MG63 (cell line): Measurements from ENCODE around the gene SOCS6. TPM values are rescaled to one million over a fixed set of nuclear protein-coding genes. Genes with fewer than 3 reads are reported as not detected.

Experiments used
- DNase-seq: peaks from one replicate; pipeline ENCODE4 v3.0.0-alpha.2; 2020
- H3K27me3 ChIP-seq: fragments of 250-450 bp; sonication (Bioruptor Pico); 2 replicates; pipeline ENCODE4 v1.5.1; 2020; ENCODE audit warnings: mild to moderate bottlenecking, moderate library complexity
- H3K36me3 ChIP-seq: fragments of 250-450 bp; sonication (Bioruptor Pico); 2 replicates; pipeline ENCODE4 v1.5.1; 2020; ENCODE audit warnings: mild to moderate bottlenecking, moderate library complexity
- H3K4me3 ChIP-seq: fragments of 250-450 bp; sonication (Bioruptor Pico); 2 replicates; pipeline ENCODE4 v1.5.1; 2020; ENCODE audit warnings: mild to moderate bottlenecking, moderate library complexity
- H3K9me3 ChIP-seq: fragments of 250-450 bp; sonication (Bioruptor Pico); 2 replicates; pipeline ENCODE4 v1.5.1; 2020; ENCODE audit warnings: mild to moderate bottlenecking, moderate library complexity
- total RNA-seq: library from RNA; depleted of rRNA; stranded (reverse); fragments of >200 nt; shearing (Covaris generic); gene quantifications from 2 replicates; pipeline ENCODE4 v1.2.3, GENCODE V29; 2014; ENCODE audit warnings: low replicate concordance

The SOCS6 gene
- total RNA-seq, 1 experiment from 2014 or later: 11.1 TPM

- H3K36me3 ChIP-seq: peaks cover 16% of the 10 kb centered on the region
- no peak for DNase-seq
- no peaks in the 10 kb centered on the region; the same call in 1 of the 2 replicates for H3K9me3 ChIP-seq
- H3K27me3 ChIP-seq: no peaks in the 10 kb centered on the region
- H3K4me3 ChIP-seq: no peak overlapping the region
Measured at GRCh38 chr18:70301667-70302066, 12.8 kb downstream of the SOCS6 start.

DNA sequence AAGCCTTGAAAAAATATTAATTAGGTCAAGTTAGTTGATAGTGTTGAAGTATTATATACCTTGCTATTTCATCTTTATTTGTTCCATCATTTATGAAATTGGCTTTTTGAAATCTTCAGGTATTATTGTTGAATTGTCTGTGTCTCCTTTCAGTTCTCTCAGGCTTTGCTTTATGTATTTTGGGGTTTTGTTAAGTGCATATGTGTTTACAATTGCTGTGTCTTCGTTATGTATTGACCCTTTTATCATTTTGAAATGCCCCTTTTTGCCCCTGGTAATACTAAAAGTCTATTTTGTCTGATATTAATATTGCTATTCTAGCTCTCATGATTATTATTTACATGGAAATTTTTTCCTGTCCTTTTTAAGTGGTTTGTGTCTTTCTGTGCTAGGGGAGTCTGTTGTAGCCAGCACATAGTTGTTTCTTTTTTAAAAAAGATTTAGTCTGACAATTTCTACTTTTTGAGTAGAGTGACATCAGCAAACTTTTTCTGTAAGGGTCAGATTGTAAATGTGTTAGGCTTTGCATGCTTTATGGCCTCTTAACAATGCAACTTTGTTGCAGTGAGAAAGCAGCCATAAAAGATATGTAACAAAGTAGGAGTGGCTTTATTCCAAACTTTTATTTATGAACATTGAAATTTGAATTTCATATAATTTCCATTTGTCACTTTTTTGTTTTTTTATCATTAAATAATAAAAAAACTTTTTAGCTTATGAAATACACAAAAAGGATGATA lies 19.9 kb downstream of the SOCS6 start:
- peaks cover 6% of the 10 kb centered on the region for H3K36me3 ChIP-seq
- H3K27me3 ChIP-seq: no peaks in the 10 kb centered on the region
- DNase-seq: no peak
- H3K4me3 ChIP-seq: no peak overlapping the region
- no peaks in the 10 kb centered on the region for H3K9me3 ChIP-seq

DNA sequence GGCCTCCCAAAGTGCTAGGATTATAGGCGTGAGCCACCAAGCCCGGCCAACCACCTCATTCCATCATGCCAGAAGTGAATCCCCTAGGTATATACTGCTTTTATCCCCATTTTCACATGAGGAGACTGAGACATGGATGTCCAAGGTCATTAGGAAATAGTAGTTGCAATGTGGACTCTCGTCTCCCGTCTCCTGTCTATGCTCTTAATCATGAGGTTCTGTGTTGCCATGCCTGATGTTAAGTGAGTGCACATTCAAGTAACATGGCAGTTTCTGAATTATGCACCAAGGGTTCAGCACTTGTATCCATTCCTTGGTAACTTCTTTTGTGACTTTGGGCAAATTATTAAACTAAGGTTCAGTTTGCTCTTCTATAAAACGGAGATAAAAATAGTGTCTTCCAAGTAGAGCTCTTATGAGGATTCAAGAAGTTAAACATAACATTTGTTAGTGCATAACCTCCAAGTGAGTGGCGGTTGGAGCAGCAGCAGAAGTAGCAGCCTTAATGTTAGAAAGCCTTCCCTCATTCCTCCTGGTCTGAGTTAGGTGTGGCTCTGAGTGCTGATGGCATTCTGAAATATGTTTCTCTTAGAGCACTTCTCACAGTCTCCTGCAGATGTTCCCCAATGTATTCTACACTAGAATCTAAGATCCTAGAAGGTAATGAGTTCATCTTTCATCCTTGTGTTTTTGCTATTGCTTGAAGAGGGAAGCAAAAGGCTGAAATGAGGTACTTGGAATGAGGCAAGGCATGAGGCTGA lies 21.9 kb downstream of the SOCS6 start:
- Histone ChIP-seq H3K4me3 (no peak overlapping the region), H3K27me3 (no peaks in the 10 kb centered on the region), H3K36me3 (peaks cover 2% of the 10 kb centered on the region; the same call in 1 of the 2 replicates), H3K9me3 (no peaks in the 10 kb centered on the region)
- DNase-seq: no peak

GRCh38 chr18:70311726-70312125 lies 22.9 kb downstream of the SOCS6 start:
- Histone ChIP-seq H3K4me3 (no peak overlapping the region), H3K9me3 (no peaks in the 10 kb centered on the region), H3K36me3 (peaks cover 2% of the 10 kb centered on the region; the same call in 1 of the 2 replicates), H3K27me3 (no peaks in the 10 kb centered on the region)
- no peak for DNase-seq

- no peak for DNase-seq
- H3K4me3 ChIP-seq: no peak overlapping the region
- H3K9me3 ChIP-seq: no peaks in the 10 kb centered on the region
- no peaks in the 10 kb centered on the region for H3K27me3 ChIP-seq
- H3K36me3 ChIP-seq: peaks cover 2% of the 10 kb centered on the region; the same call in 1 of the 2 replicates
Measured at GRCh38 chr18:70313640-70314039, 24.8 kb downstream of the SOCS6 start.

DNA sequence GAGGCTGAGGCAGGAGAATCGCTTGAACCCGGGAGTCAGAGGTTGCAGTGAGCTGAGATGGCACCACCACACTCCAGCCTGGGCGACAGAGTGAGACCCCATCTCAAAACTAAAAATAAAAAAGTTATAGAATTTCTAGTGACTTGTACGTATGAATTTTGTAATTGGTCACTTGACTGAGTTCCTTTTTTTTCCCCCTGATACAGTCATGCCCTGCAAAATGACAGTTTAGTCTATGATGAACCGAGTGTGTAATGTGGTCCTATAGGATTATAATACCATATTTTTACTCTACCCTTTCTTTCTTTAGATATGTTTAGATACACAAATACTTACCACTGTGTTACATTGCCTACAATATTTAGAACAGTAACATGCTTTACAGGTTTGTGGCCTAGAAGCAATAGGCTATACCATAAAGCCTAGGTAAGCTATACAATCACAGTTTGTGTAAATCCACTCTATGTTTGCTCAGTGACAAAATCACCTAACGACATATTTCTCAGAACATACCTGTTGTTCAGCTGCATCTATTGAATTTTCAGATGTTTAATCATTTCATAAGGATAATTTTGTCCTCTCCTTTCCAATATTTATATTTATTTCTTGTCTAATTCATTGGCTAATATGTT lies 25.4 kb downstream of the SOCS6 start:
- no peak for DNase-seq
- H3K4me3 ChIP-seq: no peak overlapping the region
- peaks cover 6% of the 10 kb centered on the region; the same call in 1 of the 2 replicates for H3K36me3 ChIP-seq
- no peaks in the 10 kb centered on the region for H3K27me3 ChIP-seq
- H3K9me3 ChIP-seq: no peaks in the 10 kb centered on the region

- H3K4me3 ChIP-seq: no peak overlapping the region
- H3K27me3 ChIP-seq: no peaks in the 10 kb centered on the region
- DNase-seq: no peak
- peaks cover 8% of the 10 kb centered on the region; the same call in 1 of the 2 replicates for H3K36me3 ChIP-seq
- no peaks in the 10 kb centered on the region for H3K9me3 ChIP-seq
Measured at GRCh38 chr18:70319187-70319586, 30.3 kb downstream of the SOCS6 start.

- DNase-seq: no peak
- Histone ChIP-seq H3K9me3 (no peaks in the 10 kb centered on the region), H3K27me3 (no peaks in the 10 kb centered on the region), H3K36me3 (peaks cover 28% of the 10 kb centered on the region), H3K4me3 (no peak overlapping the region)
Measured at GRCh38 chr18:70321616-70322015, 32.8 kb downstream of the SOCS6 start.

DNA sequence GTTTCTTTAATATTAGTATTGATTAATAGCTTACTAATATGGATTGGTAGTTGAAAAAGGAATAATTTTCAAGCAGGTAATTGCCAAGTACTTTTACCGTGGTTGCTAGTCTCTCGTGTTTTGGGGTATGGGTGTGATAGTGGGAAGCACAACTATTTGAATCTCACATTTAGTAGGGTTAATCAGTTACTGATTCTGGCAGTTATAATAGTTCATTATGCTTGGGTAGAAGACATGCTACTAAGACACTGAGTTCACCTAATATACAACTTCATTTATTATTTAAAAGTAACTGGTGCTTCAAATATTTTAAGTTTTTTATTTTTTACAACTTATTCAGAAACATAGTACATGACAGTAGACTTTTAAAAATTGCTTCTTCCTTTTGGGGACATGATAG lies 33.5 kb downstream of the SOCS6 start:
- no peaks in the 10 kb centered on the region for H3K27me3 ChIP-seq
- no peak overlapping the region for H3K4me3 ChIP-seq
- peaks cover 30% of the 10 kb centered on the region for H3K36me3 ChIP-seq
- no peaks in the 10 kb centered on the region for H3K9me3 ChIP-seq
- DNase-seq: no peak

GRCh38 chr18:70322928-70323327 lies 34.1 kb downstream of the SOCS6 start:
- Histone ChIP-seq H3K36me3 (peaks cover 36% of the 10 kb centered on the region), H3K9me3 (no peaks in the 10 kb centered on the region), H3K27me3 (no peaks in the 10 kb centered on the region), H3K4me3 (no peak overlapping the region)
- peak; percentile 45 for DNase-seq

DNA sequence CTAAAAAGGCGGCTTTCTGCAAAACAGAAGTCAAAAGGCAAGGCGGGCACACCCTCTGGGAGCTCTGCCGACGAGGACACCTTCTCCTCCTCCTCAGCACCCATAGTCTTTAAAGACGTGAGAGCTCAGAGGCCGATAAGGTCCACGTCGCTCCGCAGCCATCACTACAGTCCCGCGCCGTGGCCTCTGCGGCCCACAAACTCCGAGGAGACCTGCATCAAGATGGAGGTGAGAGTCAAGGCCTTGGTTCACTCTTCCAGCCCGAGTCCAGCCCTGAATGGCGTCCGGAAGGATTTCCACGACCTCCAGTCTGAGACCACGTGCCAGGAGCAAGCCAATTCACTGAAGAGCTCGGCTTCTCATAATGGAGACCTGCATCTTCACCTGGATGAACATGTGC lies 36.1 kb downstream of the SOCS6 start:
- H3K9me3 ChIP-seq: no peaks in the 10 kb centered on the region
- H3K27me3 ChIP-seq: no peaks in the 10 kb centered on the region
- H3K36me3 ChIP-seq: peaks cover 42% of the 10 kb centered on the region
- H3K4me3 ChIP-seq: no peak overlapping the region
- no peak for DNase-seq

- no peaks in the 10 kb centered on the region for H3K27me3 ChIP-seq
- no peaks in the 10 kb centered on the region for H3K9me3 ChIP-seq
- peaks cover 43% of the 10 kb centered on the region for H3K36me3 ChIP-seq
- no peak overlapping the region for H3K4me3 ChIP-seq
- DNase-seq: no peak
Measured at GRCh38 chr18:70326255-70326654, 37.4 kb downstream of the SOCS6 start.

- DNase-seq: no peak
- Histone ChIP-seq H3K36me3 (peaks cover 43% of the 10 kb centered on the region), H3K4me3 (no peak overlapping the region), H3K9me3 (no peaks in the 10 kb centered on the region), H3K27me3 (no peaks in the 10 kb centered on the region)
Measured at GRCh38 chr18:70328169-70328568, 39.3 kb downstream of the SOCS6 start.

- no peak overlapping the region for H3K4me3 ChIP-seq
Measured at GRCh38 chr18:70329071-70329470, 40.2 kb downstream of the SOCS6 start.

DNA sequence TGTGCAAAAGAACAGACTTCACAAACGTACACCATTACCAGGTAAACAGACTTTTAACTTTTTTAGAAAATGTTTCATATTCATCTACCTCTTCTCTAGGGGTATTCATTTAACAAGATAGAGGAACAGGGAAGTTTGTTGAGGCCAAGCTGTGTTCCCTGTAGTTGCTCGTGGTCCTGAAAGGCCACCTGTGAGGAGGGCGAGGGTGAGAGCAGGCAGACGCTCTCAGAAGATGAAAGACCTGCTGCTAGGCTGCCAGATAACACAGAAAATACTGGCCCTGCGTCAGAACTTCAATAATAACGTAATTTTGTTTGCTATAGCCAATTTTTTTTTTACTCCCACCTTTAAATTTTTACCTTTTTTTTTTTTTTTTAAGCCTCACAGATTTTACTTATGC lies 42.0 kb downstream of the SOCS6 start:
- Histone ChIP-seq H3K36me3 (peaks cover 29% of the 10 kb centered on the region), H3K9me3 (peaks cover 7% of the 10 kb centered on the region; the same call in 1 of the 2 replicates), H3K27me3 (no peaks in the 10 kb centered on the region), H3K4me3 (no peak overlapping the region)
- DNase-seq: no peak

More at GRCh38 chr18:70329071-70329470, 40.2 kb downstream of the SOCS6 start:
- DNase-seq: no peak
- Histone ChIP-seq H3K27me3 (no peaks in the 10 kb centered on the region), H3K9me3 (peaks cover 2% of the 10 kb centered on the region; the same call in 1 of the 2 replicates), H3K36me3 (peaks cover 43% of the 10 kb centered on the region)

DNA sequence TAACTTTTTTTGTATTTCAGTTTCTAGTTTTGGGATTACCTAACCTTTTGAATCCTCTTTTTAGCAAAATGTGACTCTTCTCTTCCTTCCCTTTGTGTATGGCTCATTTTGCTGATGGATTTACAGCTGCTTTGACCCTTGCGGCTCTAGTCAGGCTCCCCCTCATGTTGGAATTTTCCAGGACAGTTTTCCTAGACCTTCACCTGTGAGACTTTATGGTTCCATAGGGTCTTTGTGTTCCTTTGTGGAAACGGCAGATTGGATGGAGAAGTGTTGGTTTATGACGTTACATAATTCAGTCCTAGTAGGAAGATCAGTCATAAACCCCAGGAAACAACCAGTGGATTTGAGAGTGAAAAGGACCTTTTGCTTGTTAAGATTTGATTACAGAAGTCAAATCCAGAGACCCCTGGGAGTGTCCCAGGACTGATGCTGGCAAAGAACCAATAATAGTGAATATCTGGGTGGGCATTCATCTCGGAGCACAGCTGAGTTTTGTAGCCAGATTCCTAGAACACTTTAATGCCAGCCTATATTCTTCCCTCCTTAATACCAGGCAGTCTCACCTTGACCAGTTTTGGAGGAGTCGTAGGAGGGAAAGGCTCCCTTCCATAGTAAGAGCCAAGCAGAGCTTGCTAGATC lies 42.7 kb downstream of the SOCS6 start:
- no peak for DNase-seq

DNA sequence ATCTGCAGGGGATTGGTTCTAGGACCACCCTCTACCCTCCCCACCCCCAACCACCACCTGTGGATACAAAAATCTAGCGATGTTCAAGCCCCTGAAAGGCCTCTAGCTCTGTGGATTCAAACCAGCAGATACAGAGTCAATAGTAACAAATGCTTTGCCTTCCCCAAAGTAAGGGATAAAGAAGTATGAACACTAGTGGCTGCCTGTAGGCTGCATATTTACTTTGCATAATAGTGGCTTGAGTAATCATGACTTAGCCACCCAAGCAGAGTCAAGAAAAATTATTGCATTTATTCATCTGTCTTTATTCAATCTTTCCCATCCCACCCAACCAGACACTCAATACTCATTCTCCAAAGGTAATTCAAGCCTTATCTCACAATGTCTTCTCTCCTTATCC lies 43.8 kb downstream of the SOCS6 start:
- Histone ChIP-seq H3K9me3 (peaks cover 7% of the 10 kb centered on the region; the same call in 1 of the 2 replicates), H3K27me3 (no peaks in the 10 kb centered on the region), H3K4me3 (no peak overlapping the region), H3K36me3 (peaks cover 20% of the 10 kb centered on the region)
- DNase-seq: no peak

More for the DNA sequence above, 42.7 kb downstream of the SOCS6 start:
- Histone ChIP-seq H3K9me3 (peaks cover 7% of the 10 kb centered on the region; the same call in 1 of the 2 replicates), H3K27me3 (no peaks in the 10 kb centered on the region), H3K4me3 (no peak overlapping the region), H3K36me3 (peaks cover 23% of the 10 kb centered on the region)
